NCI-H2081 treated with DMSO at 0.1 percent for 48 hours (cell line): Measurements from ENCODE around the gene PEX7.
A peak's percentile ranks its signal among the peaks of the same experiment; 100 is the strongest.
"Not testable (repeated sequence)": the region's sequence is repeated elsewhere in the genome, so short reads cannot be mapped to it uniquely, and the experiment has no call there.

Experiments
- DNase-seq: peaks from one replicate; lab custom pipeline; 2025; lab: John Stamatoyannopoulos, UW

PEX7 gene

DNA sequence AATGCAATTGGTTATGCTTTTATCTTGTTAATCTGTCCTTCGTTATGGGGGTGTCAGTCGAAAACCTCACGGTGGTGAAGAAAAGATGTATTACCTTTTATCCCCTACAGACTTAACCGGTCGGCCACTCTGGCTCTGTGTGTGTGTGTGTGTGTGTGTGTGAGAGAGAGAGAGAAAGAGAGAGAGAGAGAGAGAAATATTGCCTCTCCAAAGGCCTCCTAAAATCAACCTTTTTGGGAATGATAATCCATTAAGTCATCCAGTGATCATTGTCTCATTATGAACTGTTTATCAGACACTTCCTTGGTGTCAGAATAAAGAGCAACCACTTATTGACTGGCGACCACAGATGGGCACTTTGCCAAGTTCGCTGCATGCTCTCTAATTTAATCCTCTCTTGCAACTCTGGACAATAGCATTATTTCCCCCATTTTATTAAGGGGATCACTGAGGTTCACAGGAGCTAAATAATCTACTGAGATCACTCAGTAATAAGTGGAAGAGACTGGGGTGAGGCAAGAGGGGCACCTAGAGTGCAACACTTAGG, 130.4 kb downstream of the PEX7 start:
- peak; percentile 27 for DNase-seq

DNA sequence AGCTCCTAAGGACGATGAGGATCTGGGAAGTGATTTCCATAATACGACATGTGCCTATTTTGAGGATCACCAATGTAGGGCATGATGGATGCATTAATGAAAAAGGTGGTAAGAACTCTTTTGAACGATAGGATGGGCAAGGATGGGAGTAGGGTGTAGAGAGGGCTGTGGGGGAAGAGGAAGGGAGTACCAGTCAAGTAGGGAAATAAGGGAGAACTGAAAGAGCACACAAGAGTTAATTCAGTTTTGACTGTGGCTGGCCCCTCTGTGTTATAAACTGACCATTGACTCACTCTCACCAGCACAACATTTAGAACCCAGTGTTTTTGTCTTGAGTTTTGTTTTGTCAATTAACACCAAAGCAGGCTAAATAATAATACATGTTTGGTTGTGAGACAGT, 132.7 kb downstream of the PEX7 start:
- DNase-seq = no peak

DNA sequence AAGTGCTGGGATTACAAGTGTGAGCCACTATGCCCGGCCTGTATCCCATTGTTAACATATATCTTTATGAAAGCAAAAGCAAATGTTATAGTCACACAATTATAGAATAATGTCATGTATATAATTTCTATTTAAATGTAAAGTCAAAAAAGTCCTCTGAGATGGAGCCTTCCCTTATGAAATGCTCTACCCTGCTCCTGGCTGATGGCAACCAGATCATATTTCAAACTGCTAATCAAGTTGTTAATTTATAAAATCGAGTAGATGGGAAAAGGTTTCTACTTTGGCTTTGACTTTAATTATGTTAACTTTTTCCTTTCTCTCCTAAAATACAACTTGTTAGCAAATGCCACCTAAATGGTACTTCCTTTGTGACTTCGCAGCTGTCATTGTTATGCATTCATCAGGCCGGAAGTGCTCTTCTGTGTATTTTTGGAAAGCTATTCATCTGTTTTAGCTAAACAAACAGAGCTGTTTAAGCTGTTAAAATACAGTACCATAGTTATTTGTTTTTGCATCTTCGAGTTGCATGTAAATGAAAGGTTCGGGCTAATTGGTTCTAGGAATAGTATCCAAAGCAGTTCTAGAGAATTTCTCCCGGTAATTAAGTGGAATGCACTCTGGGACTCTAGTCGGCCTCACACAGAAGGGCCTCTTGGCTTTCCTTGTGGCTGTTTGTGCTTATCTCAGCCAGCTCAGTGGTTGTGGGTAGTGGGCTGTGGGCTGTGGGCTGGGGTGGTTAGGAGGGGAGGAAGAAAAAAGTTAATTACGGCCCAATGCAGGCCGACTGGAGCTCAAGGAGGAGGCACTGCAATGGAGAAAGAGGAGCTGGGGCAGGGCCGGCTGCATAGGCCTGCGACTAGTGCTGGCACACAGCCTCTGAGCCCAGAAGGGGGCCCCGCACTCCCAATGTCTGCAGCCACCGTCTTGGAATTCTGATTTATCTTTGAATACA, 134.5 kb downstream of the PEX7 start:
- peak; percentile 89 for DNase-seq

DNA sequence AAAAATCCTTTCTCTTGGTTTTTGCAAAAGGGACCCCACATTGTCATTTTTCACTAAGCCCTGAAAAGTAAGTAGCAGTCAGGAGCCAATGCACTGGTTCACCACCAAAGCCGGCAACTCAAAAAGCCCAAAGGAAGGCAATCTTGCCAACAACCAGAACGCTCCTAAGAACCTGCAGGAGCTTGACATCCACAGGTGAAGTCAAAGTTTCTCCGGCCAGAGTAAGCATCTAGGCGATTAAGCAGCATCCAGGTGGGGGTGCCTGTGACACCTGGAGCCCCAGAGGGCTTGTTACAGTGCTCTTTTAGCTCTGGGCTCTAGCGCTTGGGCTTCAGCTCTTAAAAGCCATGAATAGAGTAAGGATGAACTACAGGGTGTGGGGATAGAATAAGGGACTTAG, 135.8 kb downstream of the PEX7 start:
- no peak for DNase-seq

DNA sequence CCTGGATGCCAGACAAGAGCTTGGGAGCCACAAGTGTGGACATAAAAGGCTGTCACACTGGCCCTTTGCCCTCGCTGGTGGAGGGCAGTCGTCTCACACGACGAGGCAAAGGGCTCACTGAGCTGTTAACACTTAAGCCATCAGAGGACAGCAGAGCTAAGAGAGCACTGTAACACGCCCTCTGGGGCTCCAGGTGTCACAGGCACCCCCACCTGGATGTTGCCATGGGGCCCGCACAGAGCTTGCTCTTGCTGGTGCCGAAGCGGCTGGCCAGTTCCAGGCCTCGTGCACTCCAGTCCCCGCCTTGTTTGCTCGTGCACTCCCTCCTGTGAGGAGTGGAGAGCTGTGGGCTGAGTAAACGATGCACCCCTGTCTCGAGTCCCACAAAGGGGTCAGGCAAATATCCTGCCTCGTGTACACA, 137.1 kb downstream of the PEX7 start:
- peak; percentile 44 for DNase-seq

DNA sequence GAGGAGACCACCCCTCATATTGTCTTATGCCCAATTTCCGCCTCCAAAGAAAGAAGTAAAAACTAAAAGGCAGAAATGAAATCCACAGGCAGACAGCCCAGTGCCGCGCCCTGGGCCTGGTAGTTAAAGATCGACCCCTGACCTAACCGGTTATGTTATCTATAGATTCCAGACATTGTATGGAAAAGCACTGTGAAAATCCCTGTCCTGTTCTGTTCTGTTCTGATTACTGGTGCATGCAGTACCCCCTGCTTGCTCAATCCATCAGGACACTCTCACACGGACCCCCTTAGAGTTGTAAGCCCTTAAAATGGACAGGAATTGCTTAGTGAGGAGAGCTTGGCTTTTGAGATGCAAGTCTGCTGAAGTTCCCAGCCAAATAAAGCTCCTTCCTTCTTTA, 137.5 kb downstream of the PEX7 start:
- not testable (repeated sequence) for DNase-seq

DNA sequence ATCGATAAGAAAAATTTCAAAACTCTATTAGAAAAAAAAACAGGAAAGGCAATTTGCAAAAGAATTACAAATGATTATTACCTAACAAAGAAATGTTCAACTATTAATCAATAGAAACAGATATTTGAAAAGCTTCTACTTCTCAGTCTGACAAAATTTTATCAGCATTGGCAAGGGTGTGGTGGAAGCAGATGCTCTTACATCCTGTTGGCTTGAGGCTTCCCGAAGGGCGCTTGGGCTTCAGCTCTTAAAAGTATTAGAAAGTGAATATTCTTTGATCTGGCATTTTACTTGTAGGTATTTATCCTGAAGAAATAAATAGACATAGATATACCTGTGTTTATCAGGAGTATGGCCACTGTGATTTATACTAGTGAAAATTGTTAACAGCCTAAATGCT, 138.4 kb downstream of the PEX7 start:
- no peak for DNase-seq

DNA sequence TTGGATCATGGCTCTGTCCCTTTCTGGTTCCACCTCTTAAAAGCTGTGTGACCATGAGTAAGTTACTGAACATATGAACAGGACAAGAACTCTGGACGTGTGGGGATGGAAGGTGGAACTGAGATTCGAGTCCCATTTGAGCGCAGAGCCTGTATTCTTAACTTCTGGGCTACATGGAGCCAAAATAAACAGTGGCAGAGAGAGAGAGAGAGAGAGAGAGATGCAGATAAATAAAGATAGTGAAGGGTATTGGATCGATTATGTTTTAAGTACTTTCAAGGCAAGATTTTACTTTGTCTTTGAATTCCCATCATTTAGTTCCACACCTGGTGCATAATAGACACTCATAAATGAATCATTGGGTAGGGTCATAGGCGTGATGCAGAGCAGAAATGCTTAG, 139.5 kb downstream of the PEX7 start:
- DNase-seq = no peak

DNA sequence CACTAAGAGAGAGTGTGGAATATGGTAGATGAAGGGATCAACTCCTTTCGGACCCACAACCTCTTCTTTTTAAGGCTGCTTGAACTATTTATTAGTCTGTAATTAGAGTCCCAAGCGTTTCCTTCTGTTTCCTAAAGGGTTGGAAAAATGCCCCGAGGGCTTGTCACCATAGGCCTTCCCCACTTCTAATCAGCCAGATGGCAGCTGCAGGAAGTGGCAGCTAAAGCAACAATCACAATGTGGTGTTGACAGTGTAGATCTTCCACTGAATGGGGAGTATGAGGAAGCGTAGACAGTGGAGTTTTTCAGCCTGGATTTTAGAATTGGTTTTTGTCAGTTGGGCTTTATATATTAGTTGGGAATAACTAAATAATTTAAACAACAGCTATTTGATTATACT, 140.3 kb downstream of the PEX7 start:
- DNase-seq = peak; percentile 90

DNA sequence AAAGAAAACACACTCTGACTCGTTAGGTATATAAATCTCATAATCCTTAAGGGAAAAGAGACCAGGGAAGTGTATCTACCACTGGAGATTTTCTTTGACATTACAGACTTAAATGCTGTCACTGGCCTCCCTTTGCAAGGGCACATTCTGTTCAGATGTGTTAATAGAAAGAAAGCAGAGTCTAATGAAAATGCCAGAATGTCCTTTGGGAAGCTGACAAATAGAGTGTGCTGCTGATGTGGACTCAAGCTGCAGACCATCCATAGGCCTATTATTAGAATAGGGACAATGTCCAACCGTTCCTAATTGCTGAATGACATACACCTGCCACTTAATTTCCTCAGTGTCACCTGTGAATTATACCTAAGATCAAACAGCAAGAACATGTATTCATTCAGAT, 140.9 kb downstream of the PEX7 start:
- DNase-seq = no peak
